ENCODE results near the gene MAZ.
A peak's percentile ranks its signal among the peaks of the same experiment; 100 is the strongest.
"Not testable (repeated sequence)": the region's sequence is repeated elsewhere in the genome, so short reads cannot be mapped to it uniquely, and the experiment has no call there.

MAZ gene

GRCh38 chr16:29774730-29775129 is 31.6 kb upstream of the MAZ start:
- H3K27ac ChIP-seq = no peak overlapping the region
- no peak for TF ChIP-seq CTCF (conservative IDR thresholded peaks at IDR 0.05; ENCODE audit: low read depth)
- CTCF ChIA-PET = no interaction called here
- no peak for DNase-seq (ENCODE audit: low spot score)
- POLR2A ChIA-PET (ENCODE audit: low non-redundant PET) = no interaction called here

GRCh38 chr16:29775742-29776408 is 30.5 kb upstream of the MAZ start:
- CTCF ChIA-PET = no interaction called here
- peak; percentile 81 for DNase-seq (ENCODE audit: low spot score)
- TF ChIP-seq CTCF (conservative IDR thresholded peaks at IDR 0.05; ENCODE audit: low read depth) = no peak
- POLR2A ChIA-PET (ENCODE audit: low non-redundant PET) = no interaction called here
- peak overlapping the region; percentile 18; the same call in 1 of the 2 replicates for H3K27ac ChIP-seq

GRCh38 chr16:29777576-29778350 is 28.6 kb upstream of the MAZ start, which contains the start of gene ZG16:
ZG16 (plus strand) TSS chr16:29778256; CDS start chr16:29779267, 1,011 bp downstream.
- H3K27ac ChIP-seq = no peak within 1 kb of the TSS
- POLR2A ChIA-PET (ENCODE audit: low non-redundant PET) = no interaction called here
- no peak for TF ChIP-seq CTCF (conservative IDR thresholded peaks at IDR 0.05; ENCODE audit: low read depth)
- CTCF ChIA-PET = no interaction called here
- no peak for DNase-seq (ENCODE audit: low spot score)

GRCh38 chr16:29779474-29779873 is 26.9 kb upstream of the MAZ start:
- TF ChIP-seq CTCF (conservative IDR thresholded peaks at IDR 0.05; ENCODE audit: low read depth) = no peak
- POLR2A ChIA-PET (ENCODE audit: low non-redundant PET) = no interaction called here
- H3K27ac ChIP-seq = no peak overlapping the region
- peak; percentile 52 for DNase-seq (ENCODE audit: low spot score)
- CTCF ChIA-PET = no interaction called here

GRCh38 chr16:29783094-29783953 is 23.0 kb upstream of the MAZ start:
- CTCF ChIA-PET; H3K27ac ChIP-seq; POLR2A ChIA-PET (ENCODE audit: low non-redundant PET); DNase-seq (ENCODE audit: low spot score): not testable (repeated sequence)

GRCh38 chr16:29784157-29784556 is 22.2 kb upstream of the MAZ start:
- peak; percentile 57 for DNase-seq (ENCODE audit: low spot score)
- ChIA-PET POLR2A (ENCODE audit: low non-redundant PET) (no interaction called here), CTCF (interaction anchor here (0.6 to 1.5 kb wide), 2 partner anchors 9 to 14 kb away, joined by 3 read pairs; no protein-coding TSS in a partner anchor)
- TF ChIP-seq CTCF (conservative IDR thresholded peaks at IDR 0.05; ENCODE audit: low read depth) = no peak
- no peak overlapping the region for H3K27ac ChIP-seq

All from RWPE1 (cell line).